Prostate gland (tissue), 2 donors: ENCODE data around the gene ADSS2. TPM values are rescaled to one million over a fixed set of nuclear protein-coding genes. Genes with fewer than 3 reads are reported as not detected.
A peak's percentile ranks its signal among the peaks of the same experiment; 100 is the strongest.

Experiments used
- DNase-seq: peaks from one replicate; pipeline ENCODE4 v3.0.0-alpha.2; 2019; ENCODE audit warnings: low spot score
- H3K27ac ChIP-seq, 2 donors: fragments of 200-600 bp; sonication (generic); 2 replicates each; pipeline ENCODE4 v1.5.1; 2017 to 2019
- H3K27me3 ChIP-seq: fragments of 200-600 bp; sonication (generic); replicated peaks from 2 replicates; pipeline ENCODE4 v1.5.1; 2019; ENCODE audit not compliant: insufficient read depth
- H3K36me3 ChIP-seq, 2 donors: fragments of 200-600 bp; sonication (generic); 1 replicate in 1 of 2; 2 replicates in 1 of 2; pipeline versions ENCODE4 v1.5.1 to v1.8.1; 2017 to 2019
- H3K4me1 ChIP-seq: fragments of 200-600 bp; sonication (generic); replicated peaks from 2 replicates; pipeline ENCODE4 v1.5.1; 2019
- H3K4me3 ChIP-seq, 2 donors: fragments of 200-600 bp; sonication (generic); 2 replicates each; pipeline ENCODE4 v1.5.1; 2017 to 2019
- H3K9me3 ChIP-seq: fragments of 200-600 bp; sonication (generic); 2 replicates; pipeline ENCODE4 v1.5.1; 2017
- CTCF ChIP-seq, 4 experiments: fragments of 200-600 bp in 2 of 4; fragments of 450-650 bp in 2 of 4; sonication (generic) in 2 of 4; IDR thresholded peaks; 1 replicate in 3 of 4; 2 replicates in 1 of 4; pipeline ENCODE4 v1.5.1; 2016 to 2019; ENCODE audit warnings: antibody characterized with exemption in 4 of 4, mild to moderate bottlenecking in 2 of 4, moderate library complexity in 2 of 4
- POLR2A ChIP-seq: fragments of 450-650 bp; IDR thresholded peaks from one replicate; pipeline ENCODE4 v1.6.1; 2016; ENCODE audit warnings: antibody characterized with exemption, mild to moderate bottlenecking
- POLR2AphosphoS5 ChIP-seq: sonication (generic); formaldehyde crosslinking; IDR thresholded peaks from one replicate; pipeline ENCODE4 v1.6.1; 2017; ENCODE audit warnings: antibody characterized with exemption
- WGBS: methylation state at CpG from one replicate; pipeline ENCODE4 v1.1.5; 2018; 5-methylcytosine and 5-hydroxymethylcytosine counted together
- intact Hi-C: fragments of 100-400 bp; cut with DNase I; formaldehyde crosslinking; loops from one replicate; pipeline ENCODE4 v1.14.2; 2022
- total RNA-seq, 2 donors: library from RNA; depleted of rRNA; stranded (reverse); fragments of >200 nt; gene quantifications; one replicate each; pipeline ENCODE4 v1.1.0, GENCODE V29; 2016

Gene ADSS2
- total RNA-seq, 2 donors from 2014 or later, result 42.5 to 43.2 TPM

- Histone ChIP-seq H3K4me1 (no peaks in the 10 kb centered on the region), H3K4me3 (no peak overlapping the region), H3K36me3 (no peaks in the 10 kb centered on the region), H3K27ac (no peak overlapping the region), H3K9me3 (no peaks in the 10 kb centered on the region), H3K27me3 (no peaks in the 10 kb centered on the region)
- DNase-seq, result no peak
- TF ChIP-seq CTCF (IDR thresholded peaks at IDR 0.05), result no peak
- no peak for TF ChIP-seq POLR2AphosphoS5
- TF ChIP-seq POLR2A, result no peak
- WGBS, result 71% methylated on average over 6 of the region's 6 CpGs
- intact Hi-C loops, result no loop called here
Measured at GRCh38 chr1:244435562-244436205, 16.0 kb downstream of the ADSS2 start.

GRCh38 chr1:244431166-244431565 lies 20.5 kb downstream of the ADSS2 start:
- H3K9me3 ChIP-seq, result no peaks in the 10 kb centered on the region
- no peak for TF ChIP-seq POLR2A
- no peak for TF ChIP-seq POLR2AphosphoS5
- TF ChIP-seq CTCF (IDR thresholded peaks at IDR 0.05), result no peak
- no peaks in the 10 kb centered on the region for H3K4me1 ChIP-seq
- H3K4me3 ChIP-seq, result no peak overlapping the region
- no peak overlapping the region for H3K27ac ChIP-seq
- DNase-seq, result no peak
- intact Hi-C loops, result no loop called here
- no peaks in the 10 kb centered on the region for H3K27me3 ChIP-seq
- no peaks in the 10 kb centered on the region for H3K36me3 ChIP-seq

- 80% methylated on average over 3 of the region's 3 CpGs for WGBS
- TF ChIP-seq CTCF (IDR thresholded peaks at IDR 0.05) (no peak), POLR2AphosphoS5 (no peak), POLR2A (no peak)
- no peaks in the 10 kb centered on the region for H3K36me3 ChIP-seq
- no peak overlapping the region for H3K4me3 ChIP-seq
- no peak for DNase-seq
- no peaks in the 10 kb centered on the region for H3K9me3 ChIP-seq
- H3K27ac ChIP-seq, result no peak overlapping the region
- H3K27me3 ChIP-seq, result no peaks in the 10 kb centered on the region
- no peaks in the 10 kb centered on the region for H3K4me1 ChIP-seq
- intact Hi-C loops, result no loop called here
Measured at GRCh38 chr1:244429818-244430217, 21.9 kb downstream of the ADSS2 start.

- H3K4me1 ChIP-seq, result no peaks in the 10 kb centered on the region
- DNase-seq, result no peak
- H3K36me3 ChIP-seq, result no peaks in the 10 kb centered on the region
- H3K9me3 ChIP-seq, result no peaks in the 10 kb centered on the region
- H3K4me3 ChIP-seq, result no peak overlapping the region
- intact Hi-C loops, result no loop called here
- H3K27ac ChIP-seq, result no peak overlapping the region
- TF ChIP-seq POLR2AphosphoS5 (no peak), CTCF (IDR thresholded peaks at IDR 0.05) (no peak), POLR2A (no peak)
- H3K27me3 ChIP-seq, result no peaks in the 10 kb centered on the region
Measured at GRCh38 chr1:244427647-244428046, 24.1 kb downstream of the ADSS2 start.

- no peak for TF ChIP-seq CTCF (IDR thresholded peaks at IDR 0.05)
- peak; percentile 72 for TF ChIP-seq POLR2AphosphoS5
- no peaks in the 10 kb centered on the region for H3K36me3 ChIP-seq
Measured at GRCh38 chr1:244424649-244425334, 26.9 kb downstream of the ADSS2 start.

More at GRCh38 chr1:244424649-244425334, 26.9 kb downstream of the ADSS2 start:
- intact Hi-C loops, result no loop called here
- H3K27ac ChIP-seq, result peak overlapping the region in 1 of 2 donors; percentile 52
- no peaks in the 10 kb centered on the region for H3K4me1 ChIP-seq
- H3K27me3 ChIP-seq, result no peaks in the 10 kb centered on the region
- DNase-seq, result no peak
- H3K4me3 ChIP-seq, result no peak overlapping the region
- H3K9me3 ChIP-seq, result no peaks in the 10 kb centered on the region
- 32% methylated on average over 2 of the region's 2 CpGs for WGBS
